ENCODE measurements around the gene BPIFA1. TPM values are rescaled to one million over a fixed set of nuclear protein-coding genes. Genes with fewer than 3 reads are reported as not detected.

Gene BPIFA1
- total RNA-seq, 1 experiment from 2014 or later = not detected

DNA sequence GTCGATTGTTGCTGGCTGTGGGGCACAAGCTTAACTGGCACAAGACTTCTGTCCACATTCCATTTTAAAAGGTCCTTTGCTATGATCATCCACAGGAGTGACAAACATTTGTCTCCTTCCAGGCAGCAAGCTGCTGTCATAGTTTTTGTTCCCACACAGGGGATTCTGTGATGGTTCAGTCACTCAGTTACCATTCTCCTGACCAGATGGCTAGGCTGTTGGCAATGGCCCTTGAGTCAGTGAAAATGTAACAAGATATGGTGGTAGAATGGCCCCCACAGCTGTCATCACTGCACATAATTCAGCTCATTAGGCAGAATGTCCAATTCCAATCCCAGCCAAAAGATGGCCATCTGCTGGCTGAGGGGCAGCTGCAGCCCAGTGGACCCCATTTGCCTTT lies 13.7 kb downstream of the BPIFA1 start:
- Mint-ChIP-seq H3K36me3 (no peaks in the 10 kb centered on the region), H3K27me3 (ENCODE audit: low read depth) (no peaks in the 10 kb centered on the region), H3K4me3 (no peak overlapping the region), H3K9me3 (0 out of 2 replicates have a peak, but pooled peaks cover 4% of the 10 kb centered on the region), H3K27ac (no peak overlapping the region), H3K4me1 (no peaks in the 10 kb centered on the region)
- no peak for DNase-seq (ENCODE audit: low spot score)
- CTCF ChIA-PET = no interaction called here
- ATAC-seq = no peak
- TF ChIP-seq ELF4 (CRISPR knock-in tag; IDR thresholded peaks at IDR 0.05; ENCODE audit: low read depth) (no peak), ATF1 (CRISPR knock-in tag; IDR thresholded peaks at IDR 0.05) (no peak), TEAD4 (CRISPR knock-in tag; IDR thresholded peaks at IDR 0.05) (no peak), SMAD3 (CRISPR knock-in tag; IDR thresholded peaks at IDR 0.05; ENCODE audit: borderline replicate concordance) (no peak), SMAD4 (CRISPR knock-in tag; IDR thresholded peaks at IDR 0.05) (no peak), GTF2I (CRISPR knock-in tag; conservative IDR thresholded peaks at IDR 0.05) (no peak), ZNF219 (CRISPR knock-in tag; IDR thresholded peaks at IDR 0.05; ENCODE audit: borderline replicate concordance) (no peak), RELA (CRISPR knock-in tag; IDR thresholded peaks at IDR 0.05; ENCODE audit: borderline replicate concordance) (no peak)
- TF ChIP-seq, protein P1, sequence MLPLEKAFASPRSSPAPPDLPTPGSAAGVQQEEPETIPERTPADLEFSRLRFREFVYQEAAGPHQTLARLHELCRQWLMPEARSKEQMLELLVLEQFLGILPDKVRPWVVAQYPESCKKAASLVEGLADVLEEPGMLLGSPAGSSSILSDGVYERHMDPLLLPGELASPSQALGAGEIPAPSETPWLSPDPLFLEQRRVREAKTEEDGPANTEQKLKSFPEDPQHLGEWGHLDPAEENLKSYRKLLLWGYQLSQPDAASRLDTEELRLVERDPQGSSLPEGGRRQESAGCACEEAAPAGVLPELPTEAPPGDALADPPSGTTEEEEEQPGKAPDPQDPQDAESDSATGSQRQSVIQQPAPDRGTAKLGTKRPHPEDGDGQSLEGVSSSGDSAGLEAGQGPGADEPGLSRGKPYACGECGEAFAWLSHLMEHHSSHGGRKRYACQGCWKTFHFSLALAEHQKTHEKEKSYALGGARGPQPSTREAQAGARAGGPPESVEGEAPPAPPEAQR (CRISPR knock-in tag; IDR thresholded peaks at IDR 0.05) = no peak
- TF ChIP-seq, protein P2, sequence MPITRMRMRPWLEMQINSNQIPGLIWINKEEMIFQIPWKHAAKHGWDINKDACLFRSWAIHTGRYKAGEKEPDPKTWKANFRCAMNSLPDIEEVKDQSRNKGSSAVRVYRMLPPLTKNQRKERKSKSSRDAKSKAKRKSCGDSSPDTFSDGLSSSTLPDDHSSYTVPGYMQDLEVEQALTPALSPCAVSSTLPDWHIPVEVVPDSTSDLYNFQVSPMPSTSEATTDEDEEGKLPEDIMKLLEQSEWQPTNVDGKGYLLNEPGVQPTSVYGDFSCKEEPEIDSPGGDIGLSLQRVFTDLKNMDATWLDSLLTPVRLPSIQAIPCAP (CRISPR knock-in tag; IDR thresholded peaks at IDR 0.05) = no peak
- TF ChIP-seq, protein P3, sequence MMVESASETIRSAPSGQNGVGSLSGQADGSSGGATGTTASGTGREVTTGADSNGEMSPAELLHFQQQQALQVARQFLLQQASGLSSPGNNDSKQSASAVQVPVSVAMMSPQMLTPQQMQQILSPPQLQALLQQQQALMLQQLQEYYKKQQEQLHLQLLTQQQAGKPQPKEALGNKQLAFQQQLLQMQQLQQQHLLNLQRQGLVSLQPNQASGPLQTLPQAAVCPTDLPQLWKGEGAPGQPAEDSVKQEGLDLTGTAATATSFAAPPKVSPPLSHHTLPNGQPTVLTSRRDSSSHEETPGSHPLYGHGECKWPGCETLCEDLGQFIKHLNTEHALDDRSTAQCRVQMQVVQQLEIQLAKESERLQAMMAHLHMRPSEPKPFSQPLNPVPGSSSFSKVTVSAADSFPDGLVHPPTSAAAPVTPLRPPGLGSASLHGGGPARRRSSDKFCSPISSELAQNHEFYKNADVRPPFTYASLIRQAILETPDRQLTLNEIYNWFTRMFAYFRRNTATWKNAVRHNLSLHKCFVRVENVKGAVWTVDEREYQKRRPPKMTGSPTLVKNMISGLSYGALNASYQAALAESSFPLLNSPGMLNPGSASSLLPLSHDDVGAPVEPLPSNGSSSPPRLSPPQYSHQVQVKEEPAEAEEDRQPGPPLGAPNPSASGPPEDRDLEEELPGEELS (CRISPR knock-in tag; IDR thresholded peaks at IDR 0.05) = no peak
- TF ChIP-seq, protein P4, sequence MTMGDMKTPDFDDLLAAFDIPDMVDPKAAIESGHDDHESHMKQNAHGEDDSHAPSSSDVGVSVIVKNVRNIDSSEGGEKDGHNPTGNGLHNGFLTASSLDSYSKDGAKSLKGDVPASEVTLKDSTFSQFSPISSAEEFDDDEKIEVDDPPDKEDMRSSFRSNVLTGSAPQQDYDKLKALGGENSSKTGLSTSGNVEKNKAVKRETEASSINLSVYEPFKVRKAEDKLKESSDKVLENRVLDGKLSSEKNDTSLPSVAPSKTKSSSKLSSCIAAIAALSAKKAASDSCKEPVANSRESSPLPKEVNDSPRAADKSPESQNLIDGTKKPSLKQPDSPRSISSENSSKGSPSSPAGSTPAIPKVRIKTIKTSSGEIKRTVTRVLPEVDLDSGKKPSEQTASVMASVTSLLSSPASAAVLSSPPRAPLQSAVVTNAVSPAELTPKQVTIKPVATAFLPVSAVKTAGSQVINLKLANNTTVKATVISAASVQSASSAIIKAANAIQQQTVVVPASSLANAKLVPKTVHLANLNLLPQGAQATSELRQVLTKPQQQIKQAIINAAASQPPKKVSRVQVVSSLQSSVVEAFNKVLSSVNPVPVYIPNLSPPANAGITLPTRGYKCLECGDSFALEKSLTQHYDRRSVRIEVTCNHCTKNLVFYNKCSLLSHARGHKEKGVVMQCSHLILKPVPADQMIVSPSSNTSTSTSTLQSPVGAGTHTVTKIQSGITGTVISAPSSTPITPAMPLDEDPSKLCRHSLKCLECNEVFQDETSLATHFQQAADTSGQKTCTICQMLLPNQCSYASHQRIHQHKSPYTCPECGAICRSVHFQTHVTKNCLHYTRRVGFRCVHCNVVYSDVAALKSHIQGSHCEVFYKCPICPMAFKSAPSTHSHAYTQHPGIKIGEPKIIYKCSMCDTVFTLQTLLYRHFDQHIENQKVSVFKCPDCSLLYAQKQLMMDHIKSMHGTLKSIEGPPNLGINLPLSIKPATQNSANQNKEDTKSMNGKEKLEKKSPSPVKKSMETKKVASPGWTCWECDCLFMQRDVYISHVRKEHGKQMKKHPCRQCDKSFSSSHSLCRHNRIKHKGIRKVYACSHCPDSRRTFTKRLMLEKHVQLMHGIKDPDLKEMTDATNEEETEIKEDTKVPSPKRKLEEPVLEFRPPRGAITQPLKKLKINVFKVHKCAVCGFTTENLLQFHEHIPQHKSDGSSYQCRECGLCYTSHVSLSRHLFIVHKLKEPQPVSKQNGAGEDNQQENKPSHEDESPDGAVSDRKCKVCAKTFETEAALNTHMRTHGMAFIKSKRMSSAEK (CRISPR knock-in tag; IDR thresholded peaks at IDR 0.05; ENCODE audit: borderline replicate concordance) = no peak
- TF ChIP-seq, protein P5, sequence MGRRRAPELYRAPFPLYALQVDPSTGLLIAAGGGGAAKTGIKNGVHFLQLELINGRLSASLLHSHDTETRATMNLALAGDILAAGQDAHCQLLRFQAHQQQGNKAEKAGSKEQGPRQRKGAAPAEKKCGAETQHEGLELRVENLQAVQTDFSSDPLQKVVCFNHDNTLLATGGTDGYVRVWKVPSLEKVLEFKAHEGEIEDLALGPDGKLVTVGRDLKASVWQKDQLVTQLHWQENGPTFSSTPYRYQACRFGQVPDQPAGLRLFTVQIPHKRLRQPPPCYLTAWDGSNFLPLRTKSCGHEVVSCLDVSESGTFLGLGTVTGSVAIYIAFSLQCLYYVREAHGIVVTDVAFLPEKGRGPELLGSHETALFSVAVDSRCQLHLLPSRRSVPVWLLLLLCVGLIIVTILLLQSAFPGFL (CRISPR knock-in tag; IDR thresholded peaks at IDR 0.05; ENCODE audit: borderline replicate concordance) = no peak
- TF ChIP-seq, protein P6, sequence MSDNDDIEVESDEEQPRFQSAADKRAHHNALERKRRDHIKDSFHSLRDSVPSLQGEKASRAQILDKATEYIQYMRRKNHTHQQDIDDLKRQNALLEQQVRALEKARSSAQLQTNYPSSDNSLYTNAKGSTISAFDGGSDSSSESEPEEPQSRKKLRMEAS (CRISPR knock-in tag; IDR thresholded peaks at IDR 0.05) = no peak
- TF ChIP-seq, protein P7, sequence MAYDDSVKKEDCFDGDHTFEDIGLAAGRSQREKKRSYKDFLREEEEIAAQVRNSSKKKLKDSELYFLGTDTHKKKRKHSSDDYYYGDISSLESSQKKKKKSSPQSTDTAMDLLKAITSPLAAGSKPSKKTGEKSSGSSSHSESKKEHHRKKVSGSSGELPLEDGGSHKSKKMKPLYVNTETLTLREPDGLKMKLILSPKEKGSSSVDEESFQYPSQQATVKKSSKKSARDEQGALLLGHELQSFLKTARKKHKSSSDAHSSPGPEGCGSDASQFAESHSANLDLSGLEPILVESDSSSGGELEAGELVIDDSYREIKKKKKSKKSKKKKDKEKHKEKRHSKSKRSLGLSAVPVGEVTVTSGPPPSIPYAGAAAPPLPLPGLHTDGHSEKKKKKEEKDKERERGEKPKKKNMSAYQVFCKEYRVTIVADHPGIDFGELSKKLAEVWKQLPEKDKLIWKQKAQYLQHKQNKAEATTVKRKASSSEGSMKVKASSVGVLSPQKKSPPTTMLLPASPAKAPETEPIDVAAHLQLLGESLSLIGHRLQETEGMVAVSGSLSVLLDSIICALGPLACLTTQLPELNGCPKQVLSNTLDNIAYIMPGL (CRISPR knock-in tag; IDR thresholded peaks at IDR 0.05) = no peak
- TF ChIP-seq, protein P8, sequence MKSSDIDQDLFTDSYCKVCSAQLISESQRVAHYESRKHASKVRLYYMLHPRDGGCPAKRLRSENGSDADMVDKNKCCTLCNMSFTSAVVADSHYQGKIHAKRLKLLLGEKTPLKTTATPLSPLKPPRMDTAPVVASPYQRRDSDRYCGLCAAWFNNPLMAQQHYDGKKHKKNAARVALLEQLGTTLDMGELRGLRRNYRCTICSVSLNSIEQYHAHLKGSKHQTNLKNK (CRISPR knock-in tag; IDR thresholded peaks at IDR 0.05) = no peak
- POLR2A ChIA-PET = no interaction called here
